Gastrocnemius medialis (tissue), 4 donors: ENCODE data around the gene MLLT10. TPM values are rescaled to one million over a fixed set of nuclear protein-coding genes. Genes with fewer than 3 reads are reported as not detected.

Experiments used
- ATAC-seq, 2 donors: fragments of 150-250 bp; one replicate each; pipeline ENCODE4 v1.9.1; 2016
- DNase-seq, 2 donors: peaks; one replicate each; pipeline ENCODE4 v3.0.0-alpha.2; 2019
- H3K27ac ChIP-seq, 4 donors: fragments of 200-600 bp; sonication (generic); 1 replicate in 1 of 4; 2 replicates in 3 of 4; pipeline ENCODE4 v1.5.1; 2016 to 2018; ENCODE audit warnings: mild to moderate bottlenecking in 2 of 4, moderate library complexity in 1 of 4
- H3K27me3 ChIP-seq, 3 donors: fragments of 200-600 bp; sonication (generic) in 2 of 3; 1 replicate in 1 of 3; 2 replicates in 2 of 3; pipeline versions ENCODE4 v1.5.1 to v1.6.0; 2016 to 2019; ENCODE audit warnings: mild to moderate bottlenecking in 1 of 3, moderate library complexity in 1 of 3
- H3K36me3 ChIP-seq, 2 donors: fragments of 200-600 bp; sonication (generic) in 1 of 2; one replicate each; pipeline ENCODE4 v1.5.1; 2017 to 2018
- H3K4me1 ChIP-seq, 2 donors: fragments of 200-600 bp; sonication (generic) in 1 of 2; one replicate each; pipeline ENCODE4 v1.5.1; 2016 to 2017; ENCODE audit warnings: mild to moderate bottlenecking in 2 of 2
- H3K4me3 ChIP-seq, 4 donors: fragments of 200-600 bp; sonication (generic) in 3 of 4; 1 replicate in 1 of 4; 2 replicates in 3 of 4; pipeline ENCODE4 v1.5.1; 2016 to 2019; ENCODE audit warnings: mild to moderate bottlenecking in 2 of 4
- H3K9me3 ChIP-seq, 3 donors: fragments of 200-600 bp; sonication (generic) in 2 of 3; 1 replicate in 1 of 3; 2 replicates in 2 of 3; pipeline ENCODE4 v1.5.1; 2016 to 2019
- POLR2A ChIP-seq, 2 donors: fragments of 450-650 bp; IDR thresholded peaks; one replicate each; pipeline ENCODE4 v1.6.1; 2017; ENCODE audit warnings: antibody characterized with exemption in 2 of 2, mild to moderate bottlenecking in 2 of 2, moderate library complexity in 2 of 2
- in situ Hi-C, 4 donors: fragments of 200-750 bp; cut with MboI; loops; one replicate each; pipeline versions ENCODE4 v1.15.0 to v1.8.0; 2017; ENCODE audit warnings: low sequenced_read_pairs in 4 of 4
- intact Hi-C: fragments of 100-400 bp; cut with DNase I; formaldehyde crosslinking; loops from one replicate; pipeline ENCODE4 v1.15.1; 2023; ENCODE audit warnings: low total_unique reads
- total RNA-seq, 4 donors: library from RNA; depleted of rRNA; stranded (reverse); fragments of >200 nt; gene quantifications; one replicate each; pipeline versions ENCODE4 v1.1.0 to v1.2.3, GENCODE V29; 2016
- TF ChIP-seq, protein P1 (sequence below), 5 experiments: fragments of 450-650 bp in 3 of 5; fragments of 200-600 bp in 2 of 5; sonication (generic) in 2 of 5; IDR thresholded peaks in 4 of 5; conservative IDR thresholded peaks in 1 of 5; 1 replicate in 4 of 5; 2 replicates in 1 of 5; pipeline ENCODE4 v1.5.1; 2016 to 2019; ENCODE audit warnings: antibody characterized with exemption in 5 of 5, mild to moderate bottlenecking in 3 of 5, moderate library complexity in 3 of 5

The MLLT10 gene
- total RNA-seq, 4 donors from 2014 or later = 13.6 to 26.6 (median 21.6) TPM

DNA sequence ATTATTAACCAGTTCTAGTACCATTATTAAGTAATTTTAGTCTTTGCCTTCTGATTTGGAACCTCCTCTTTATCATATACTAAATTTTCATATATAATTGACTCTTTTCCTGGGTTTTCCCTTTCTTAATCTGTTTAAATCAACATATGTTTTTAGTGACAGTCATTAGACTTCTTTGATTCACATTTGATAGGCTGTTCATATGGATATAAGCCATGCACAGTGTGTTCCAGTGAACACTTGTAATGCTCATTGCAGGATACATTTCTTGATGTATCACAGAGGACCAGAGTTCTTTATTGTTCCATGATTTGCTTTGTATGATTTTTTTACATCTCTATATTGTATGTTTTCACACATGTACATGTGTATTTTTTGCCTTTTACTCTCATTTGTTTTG, 114.0 kb downstream of the MLLT10 start:
- peaks cover 9 to 16% of the 10 kb centered on the region in 2 donors for H3K4me1 ChIP-seq
- no peak overlapping the region for H3K4me3 ChIP-seq
- H3K9me3 ChIP-seq = no peaks in the 10 kb centered on the region
- in situ Hi-C loops = no loop called here
- DNase-seq (no peak), ATAC-seq (no peak)
- no peaks in the 10 kb centered on the region for H3K27me3 ChIP-seq
- intact Hi-C loops = no loop called here
- H3K27ac ChIP-seq = no peak overlapping the region
- TF ChIP-seq, protein P1, sequence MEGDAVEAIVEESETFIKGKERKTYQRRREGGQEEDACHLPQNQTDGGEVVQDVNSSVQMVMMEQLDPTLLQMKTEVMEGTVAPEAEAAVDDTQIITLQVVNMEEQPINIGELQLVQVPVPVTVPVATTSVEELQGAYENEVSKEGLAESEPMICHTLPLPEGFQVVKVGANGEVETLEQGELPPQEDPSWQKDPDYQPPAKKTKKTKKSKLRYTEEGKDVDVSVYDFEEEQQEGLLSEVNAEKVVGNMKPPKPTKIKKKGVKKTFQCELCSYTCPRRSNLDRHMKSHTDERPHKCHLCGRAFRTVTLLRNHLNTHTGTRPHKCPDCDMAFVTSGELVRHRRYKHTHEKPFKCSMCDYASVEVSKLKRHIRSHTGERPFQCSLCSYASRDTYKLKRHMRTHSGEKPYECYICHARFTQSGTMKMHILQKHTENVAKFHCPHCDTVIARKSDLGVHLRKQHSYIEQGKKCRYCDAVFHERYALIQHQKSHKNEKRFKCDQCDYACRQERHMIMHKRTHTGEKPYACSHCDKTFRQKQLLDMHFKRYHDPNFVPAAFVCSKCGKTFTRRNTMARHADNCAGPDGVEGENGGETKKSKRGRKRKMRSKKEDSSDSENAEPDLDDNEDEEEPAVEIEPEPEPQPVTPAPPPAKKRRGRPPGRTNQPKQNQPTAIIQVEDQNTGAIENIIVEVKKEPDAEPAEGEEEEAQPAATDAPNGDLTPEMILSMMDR (IDR thresholded peaks at IDR 0.05 in 4 of 5, conservative IDR thresholded peaks at IDR 0.05 in 1 of 5) = no peak
- no peak for TF ChIP-seq POLR2A (IDR thresholded peaks at IDR 0.05)
- H3K36me3 ChIP-seq = no peaks in the 10 kb centered on the region

DNA sequence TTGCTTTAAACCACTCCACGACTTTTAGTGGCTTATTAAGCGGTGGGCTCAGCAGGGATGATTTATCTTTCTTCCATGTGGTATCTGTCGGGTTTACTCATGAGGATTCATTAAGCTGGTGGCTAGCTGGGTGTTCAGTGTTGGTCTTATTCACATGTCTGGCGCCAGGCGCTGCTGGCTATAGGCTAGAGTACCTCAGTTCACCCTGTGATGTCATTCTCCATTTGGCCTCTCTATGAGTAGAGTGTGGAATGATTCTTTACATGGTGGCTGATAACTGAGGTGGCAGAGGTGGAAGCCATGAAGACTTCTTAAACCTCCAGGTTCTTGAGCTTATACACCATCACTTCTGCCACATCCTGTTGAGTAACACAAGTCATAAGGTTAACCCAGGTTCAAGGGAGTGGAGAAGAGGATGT, 115.4 kb downstream of the MLLT10 start:
- intact Hi-C loops (no loop called here), in situ Hi-C loops (no loop called here)
- no peak overlapping the region for H3K4me3 ChIP-seq
- no peaks in the 10 kb centered on the region for H3K9me3 ChIP-seq
- TF ChIP-seq, protein P1 (IDR thresholded peaks at IDR 0.05 in 4 of 5, conservative IDR thresholded peaks at IDR 0.05 in 1 of 5) = no peak
- no peak for TF ChIP-seq POLR2A (IDR thresholded peaks at IDR 0.05)
- no peaks in the 10 kb centered on the region for H3K36me3 ChIP-seq
- no peaks in the 10 kb centered on the region for H3K27me3 ChIP-seq
- H3K27ac ChIP-seq = no peak overlapping the region
- ATAC-seq = no peak
- no peak for DNase-seq
- H3K4me1 ChIP-seq = peaks cover 7 to 9% of the 10 kb centered on the region in 2 donors

DNA sequence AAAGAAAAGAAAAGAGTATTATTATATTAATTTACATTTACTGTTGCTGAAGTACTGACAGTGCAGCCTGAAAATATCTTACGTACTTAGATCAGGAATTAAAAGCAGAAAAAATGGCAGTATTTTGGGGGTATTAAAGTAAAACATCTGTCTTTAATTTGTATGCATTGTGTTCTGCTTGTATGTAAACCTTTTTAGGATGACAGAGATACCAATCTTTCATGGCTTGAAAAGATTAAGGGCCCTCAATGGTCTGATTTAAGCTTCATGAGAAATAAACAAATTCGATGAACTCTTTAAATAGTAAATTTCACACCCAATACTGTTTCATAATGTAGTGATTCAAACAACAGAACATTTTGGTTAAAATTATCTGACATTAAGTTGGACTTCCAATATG, 116.3 kb downstream of the MLLT10 start:
- DNase-seq (no peak), ATAC-seq (no peak)
- H3K9me3 ChIP-seq = no peaks in the 10 kb centered on the region
- no peak for TF ChIP-seq POLR2A (IDR thresholded peaks at IDR 0.05)
- TF ChIP-seq, protein P1 (IDR thresholded peaks at IDR 0.05 in 4 of 5, conservative IDR thresholded peaks at IDR 0.05 in 1 of 5) = no peak
- peaks cover 7 to 9% of the 10 kb centered on the region in 2 donors for H3K4me1 ChIP-seq
- H3K4me3 ChIP-seq = no peak overlapping the region
- in situ Hi-C loops = no loop called here
- intact Hi-C loops = no loop called here
- no peaks in the 10 kb centered on the region for H3K36me3 ChIP-seq
- H3K27ac ChIP-seq = no peak overlapping the region
- no peaks in the 10 kb centered on the region for H3K27me3 ChIP-seq

DNA sequence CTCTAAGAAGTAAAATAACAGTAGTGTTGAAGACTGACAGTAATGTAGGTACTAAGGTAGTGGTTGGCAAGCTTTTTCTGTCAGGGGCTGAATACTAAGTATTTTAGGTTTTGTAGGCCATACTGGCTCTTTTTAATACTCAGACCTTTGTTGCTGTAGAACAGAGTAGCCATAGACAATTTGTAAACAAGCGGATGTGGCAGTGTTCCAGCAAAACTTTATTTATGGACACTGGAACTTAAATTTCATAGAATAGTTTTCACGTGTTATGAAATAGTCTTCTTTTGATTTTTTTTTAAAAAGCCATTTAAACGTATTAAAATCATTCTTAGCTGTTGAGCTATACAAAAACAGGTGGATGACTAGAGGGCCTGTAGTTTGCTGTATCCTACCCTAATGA, 121.2 kb downstream of the MLLT10 start:
- TF ChIP-seq POLR2A (IDR thresholded peaks at IDR 0.05) = no peak
- TF ChIP-seq, protein P1 (IDR thresholded peaks at IDR 0.05 in 4 of 5, conservative IDR thresholded peaks at IDR 0.05 in 1 of 5) = no peak
- intact Hi-C loops = no loop called here
- DNase-seq (no peak), ATAC-seq (no peak)
- Histone ChIP-seq H3K27ac (no peak overlapping the region), H3K27me3 (no peaks in the 10 kb centered on the region), H3K36me3 (no peaks in the 10 kb centered on the region), H3K9me3 (no peaks in the 10 kb centered on the region), H3K4me1 (peaks cover 0 to 4% of the 10 kb centered on the region in 2 donors), H3K4me3 (no peak overlapping the region)
- in situ Hi-C loops = no loop called here

DNA sequence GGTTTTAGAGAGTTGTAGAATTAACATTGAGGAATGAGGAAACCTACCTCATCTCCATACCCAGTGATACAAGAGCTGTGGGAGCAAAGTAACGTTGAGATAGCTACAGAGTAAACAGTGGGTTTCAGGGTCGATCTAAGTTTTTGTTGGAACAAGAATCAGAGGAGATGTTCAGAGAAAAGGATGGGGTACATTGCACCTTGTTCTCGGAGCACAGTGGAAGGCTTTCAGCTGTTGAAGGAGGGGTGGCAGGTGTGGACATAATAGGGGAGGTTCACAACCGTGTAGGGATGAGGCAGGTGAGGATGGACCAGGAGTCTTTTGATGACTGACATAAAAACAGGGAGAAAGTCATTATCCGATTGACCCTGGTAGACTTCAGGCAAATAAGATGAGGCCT, 121.7 kb downstream of the MLLT10 start:
- Histone ChIP-seq H3K4me1 (peaks cover 0 to 4% of the 10 kb centered on the region in 2 donors), H3K27ac (no peak overlapping the region), H3K9me3 (no peaks in the 10 kb centered on the region), H3K4me3 (no peak overlapping the region), H3K27me3 (no peaks in the 10 kb centered on the region), H3K36me3 (no peaks in the 10 kb centered on the region)
- intact Hi-C loops = no loop called here
- DNase-seq (no peak), ATAC-seq (no peak)
- no peak for TF ChIP-seq POLR2A (IDR thresholded peaks at IDR 0.05)
- TF ChIP-seq, protein P1 (IDR thresholded peaks at IDR 0.05 in 4 of 5, conservative IDR thresholded peaks at IDR 0.05 in 1 of 5) = no peak
- in situ Hi-C loops = no loop called here
